ENCODE data around the gene GRIK3.

DNA sequence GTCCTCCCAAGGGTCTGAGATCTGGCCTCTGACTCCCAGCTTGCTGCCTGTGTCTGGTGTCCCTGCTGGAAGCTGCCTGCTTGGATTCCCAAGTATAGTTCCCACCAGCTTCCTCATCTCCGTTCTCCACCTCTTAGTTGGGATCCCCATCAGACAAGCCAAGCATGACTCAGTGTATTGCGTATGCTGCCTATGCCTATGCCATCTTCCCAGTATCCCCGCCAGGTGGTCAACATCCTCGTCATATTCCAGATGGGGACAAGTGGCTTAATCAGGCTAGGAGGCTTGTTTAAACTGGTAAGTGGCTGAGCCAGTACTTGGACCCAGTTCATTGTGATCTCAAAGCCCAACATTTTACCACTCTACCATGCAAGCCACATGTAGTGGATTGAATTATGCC is 204.4 kb downstream of the GRIK3 start:
- no peak for TF ChIP-seq EZH2 (IDR thresholded peaks at IDR 0.05; ENCODE audit: low read depth, low read length, severe bottlenecking)
- TF ChIP-seq, protein P1, sequence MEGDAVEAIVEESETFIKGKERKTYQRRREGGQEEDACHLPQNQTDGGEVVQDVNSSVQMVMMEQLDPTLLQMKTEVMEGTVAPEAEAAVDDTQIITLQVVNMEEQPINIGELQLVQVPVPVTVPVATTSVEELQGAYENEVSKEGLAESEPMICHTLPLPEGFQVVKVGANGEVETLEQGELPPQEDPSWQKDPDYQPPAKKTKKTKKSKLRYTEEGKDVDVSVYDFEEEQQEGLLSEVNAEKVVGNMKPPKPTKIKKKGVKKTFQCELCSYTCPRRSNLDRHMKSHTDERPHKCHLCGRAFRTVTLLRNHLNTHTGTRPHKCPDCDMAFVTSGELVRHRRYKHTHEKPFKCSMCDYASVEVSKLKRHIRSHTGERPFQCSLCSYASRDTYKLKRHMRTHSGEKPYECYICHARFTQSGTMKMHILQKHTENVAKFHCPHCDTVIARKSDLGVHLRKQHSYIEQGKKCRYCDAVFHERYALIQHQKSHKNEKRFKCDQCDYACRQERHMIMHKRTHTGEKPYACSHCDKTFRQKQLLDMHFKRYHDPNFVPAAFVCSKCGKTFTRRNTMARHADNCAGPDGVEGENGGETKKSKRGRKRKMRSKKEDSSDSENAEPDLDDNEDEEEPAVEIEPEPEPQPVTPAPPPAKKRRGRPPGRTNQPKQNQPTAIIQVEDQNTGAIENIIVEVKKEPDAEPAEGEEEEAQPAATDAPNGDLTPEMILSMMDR (IDR thresholded peaks at IDR 0.05; ENCODE audit: control extremely low read depth in 1 of 3, insufficient read depth in 1 of 3, low read depth in 1 of 3, low read length in 3 of 3) = no peak
- TF ChIP-seq, protein P2, sequence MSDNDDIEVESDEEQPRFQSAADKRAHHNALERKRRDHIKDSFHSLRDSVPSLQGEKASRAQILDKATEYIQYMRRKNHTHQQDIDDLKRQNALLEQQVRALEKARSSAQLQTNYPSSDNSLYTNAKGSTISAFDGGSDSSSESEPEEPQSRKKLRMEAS (IDR thresholded peaks at IDR 0.05) = no peak
- no peak for TF ChIP-seq SP2 (IDR thresholded peaks at IDR 0.05; ENCODE audit: low read length)
- no peak for TF ChIP-seq POLR2A (IDR thresholded peaks at IDR 0.05; ENCODE audit: control extremely low read depth in 1 of 2, low read depth in 2 of 2, low read length in 2 of 2)
- TF ChIP-seq EP300 (IDR thresholded peaks at IDR 0.05; ENCODE audit: borderline replicate concordance in 1 of 2, low read depth in 2 of 2, low read length in 2 of 2) = no peak
- TF ChIP-seq BACH1 (IDR thresholded peaks at IDR 0.05; ENCODE audit: low read length) = no peak
- no peak for TF ChIP-seq SP4 (IDR thresholded peaks at IDR 0.05; ENCODE audit: low read length)
